ENCODE data around the gene RDH8. TPM values are rescaled to one million over a fixed set of nuclear protein-coding genes. Genes with fewer than 3 reads are reported as not detected.

Gene RDH8
- total and polyA plus RNA-seq, 2 of the 4 experiments (the other 2 are of a cell fraction): 0.18 TPM; not detected in 1

DNA sequence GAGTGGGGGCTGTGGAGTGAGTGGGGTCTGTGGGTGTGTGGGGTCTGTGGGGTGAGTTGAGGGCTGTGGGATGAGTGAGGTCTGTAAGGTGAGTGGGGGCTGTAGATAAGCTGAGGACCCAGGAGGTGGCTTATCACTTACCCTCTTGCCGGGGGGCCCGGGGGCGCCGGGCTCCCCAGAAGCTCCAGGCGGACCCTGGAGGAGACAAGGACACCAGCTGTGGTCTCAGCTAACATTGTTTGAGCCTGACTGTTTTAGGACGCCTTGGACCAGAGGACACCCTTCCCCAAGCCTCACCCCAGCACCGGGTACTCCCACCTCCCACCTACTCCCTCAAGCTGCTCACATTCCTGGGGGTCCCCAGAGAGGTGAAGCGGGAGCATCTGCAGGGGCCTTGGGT lies 42.8 kb upstream of the RDH8 start:
- in situ Hi-C loops (cut with MboI; ENCODE audit: low sequenced_read_pairs) (no loop called here), dilution Hi-C loops (cut with HindIII; ENCODE audit: low sequenced_read_pairs, unreplicated experiment) (no loop called here), intact Hi-C loops (cut with micrococcal nuclease) (no loop called here)
- ATAC-seq (ENCODE audit: low read depth): no peak
- Histone ChIP-seq H2BK5ac (ENCODE audit: low read depth, low read length, poor library complexity, severe bottlenecking) (no peak overlapping the region), H3K9me1 (ENCODE audit: insufficient read depth, low read length) (no peaks in the 10 kb centered on the region), H3K4ac (ENCODE audit: low read depth, low read length) (no peak overlapping the region), H2AK9ac (replicated peaks; ENCODE audit: low read depth, low read length, poor library complexity) (no peak overlapping the region), H3K27me3 (ENCODE audit: control insufficient read depth, insufficient read depth, low read length) (no peaks in the 10 kb centered on the region; the same call in 1 of the 2 replicates), H3K4me3 (ENCODE audit: insufficient read depth, low read depth, low read length) (no peak overlapping the region), H3K4me1 (ENCODE audit: control insufficient read depth, insufficient read depth, low read length) (peaks cover 2% of the 10 kb centered on the region; the same call in 1 of the 2 replicates), H3K4me2 (ENCODE audit: low read depth, low read length) (no peak overlapping the region), H3K14ac (replicated peaks; ENCODE audit: low read depth, low read length) (no peak overlapping the region), H3K18ac (ENCODE audit: low read depth, low read length) (no peak overlapping the region), H2AK5ac (ENCODE audit: low read depth, low read length) (no peak overlapping the region), H2AFZ (replicated peaks; ENCODE audit: low read length, poor library complexity) (no peak overlapping the region), H3K56ac (ENCODE audit: extremely low read depth, insufficient read depth, low read length) (no peak overlapping the region), H3K23ac (ENCODE audit: low read depth, low read length) (no peak overlapping the region), H3K27ac (ENCODE audit: insufficient read depth, low read length) (no peak overlapping the region), H4K20me1 (ENCODE audit: insufficient read depth, low read length) (no peaks in the 10 kb centered on the region), H4K8ac (ENCODE audit: low read depth in 2 of 2, low read length in 2 of 2) (no peak overlapping the region), H2BK15ac (ENCODE audit: low read depth, low read length) (no peak overlapping the region), H3K36me3 (ENCODE audit: control insufficient read depth, insufficient read depth, low read length) (no peaks in the 10 kb centered on the region; the same call in 1 of the 2 replicates), H4K5ac (ENCODE audit: low read depth, low read length) (no peak overlapping the region), H2BK20ac (ENCODE audit: low read depth, low read length) (no peak overlapping the region), H3K9ac (ENCODE audit: low read depth, low read length) (no peak overlapping the region), H3K9me3 (ENCODE audit: control insufficient read depth, insufficient read depth, low read length) (no peaks in the 10 kb centered on the region), H3K79me1 (ENCODE audit: low read depth in 1 of 2, low read length in 2 of 2) (no peaks in the 10 kb centered on the region), H2BK120ac (ENCODE audit: low read depth, low read length) (no peak overlapping the region), H4K91ac (ENCODE audit: insufficient read depth, low read depth, low read length) (no peak overlapping the region)
- TF ChIP-seq, protein P1, sequence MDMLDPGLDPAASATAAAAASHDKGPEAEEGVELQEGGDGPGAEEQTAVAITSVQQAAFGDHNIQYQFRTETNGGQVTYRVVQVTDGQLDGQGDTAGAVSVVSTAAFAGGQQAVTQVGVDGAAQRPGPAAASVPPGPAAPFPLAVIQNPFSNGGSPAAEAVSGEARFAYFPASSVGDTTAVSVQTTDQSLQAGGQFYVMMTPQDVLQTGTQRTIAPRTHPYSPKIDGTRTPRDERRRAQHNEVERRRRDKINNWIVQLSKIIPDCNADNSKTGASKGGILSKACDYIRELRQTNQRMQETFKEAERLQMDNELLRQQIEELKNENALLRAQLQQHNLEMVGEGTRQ (IDR thresholded peaks at IDR 0.05; ENCODE audit: low read depth, low read length): no peak
- TF ChIP-seq SMC3 (IDR thresholded peaks at IDR 0.05; ENCODE audit: low read depth, low read length) (no peak), CHD1 (IDR thresholded peaks at IDR 0.05; ENCODE audit: low read depth, low read length) (no peak), MXI1 (IDR thresholded peaks at IDR 0.05; ENCODE audit: borderline replicate concordance, low read depth, low read length) (no peak), MAFK (IDR thresholded peaks at IDR 0.05; ENCODE audit: low read depth, low read length) (no peak), CEBPB (IDR thresholded peaks at IDR 0.05; ENCODE audit: low read depth, low read length) (no peak)
- TF ChIP-seq, protein P2, sequence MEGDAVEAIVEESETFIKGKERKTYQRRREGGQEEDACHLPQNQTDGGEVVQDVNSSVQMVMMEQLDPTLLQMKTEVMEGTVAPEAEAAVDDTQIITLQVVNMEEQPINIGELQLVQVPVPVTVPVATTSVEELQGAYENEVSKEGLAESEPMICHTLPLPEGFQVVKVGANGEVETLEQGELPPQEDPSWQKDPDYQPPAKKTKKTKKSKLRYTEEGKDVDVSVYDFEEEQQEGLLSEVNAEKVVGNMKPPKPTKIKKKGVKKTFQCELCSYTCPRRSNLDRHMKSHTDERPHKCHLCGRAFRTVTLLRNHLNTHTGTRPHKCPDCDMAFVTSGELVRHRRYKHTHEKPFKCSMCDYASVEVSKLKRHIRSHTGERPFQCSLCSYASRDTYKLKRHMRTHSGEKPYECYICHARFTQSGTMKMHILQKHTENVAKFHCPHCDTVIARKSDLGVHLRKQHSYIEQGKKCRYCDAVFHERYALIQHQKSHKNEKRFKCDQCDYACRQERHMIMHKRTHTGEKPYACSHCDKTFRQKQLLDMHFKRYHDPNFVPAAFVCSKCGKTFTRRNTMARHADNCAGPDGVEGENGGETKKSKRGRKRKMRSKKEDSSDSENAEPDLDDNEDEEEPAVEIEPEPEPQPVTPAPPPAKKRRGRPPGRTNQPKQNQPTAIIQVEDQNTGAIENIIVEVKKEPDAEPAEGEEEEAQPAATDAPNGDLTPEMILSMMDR (conservative IDR thresholded peaks at IDR 0.05; ENCODE audit: low read depth, low read length): no peak
- DNase-seq: no peak
- POLR2A ChIA-PET (ENCODE audit: unreplicated experiment): no interaction called here
- CTCF ChIA-PET: interaction anchor here (1.2 kb wide), 1 partner anchor 25 kb away, joined by 3 read pairs; no protein-coding TSS in a partner anchor
- no TSS peak for BruUV-seq (replicated peaks)
- WGBS, 2 experiments (ENCODE audit: extremely low coverage in 2 of 2, insufficient read length in 1 of 2): 82% methylated on average over 6 of the region's 8 CpGs; no CpG with 5 or more reads in 1 of the 2 experiments
